GM06990 (cell line): ENCODE measurements around the gene EBPL.
A peak's percentile ranks its signal among the peaks of the same experiment; 100 is the strongest.

Experiments used
- DNase-seq: peaks from one replicate; pipeline ENCODE4 v3.0.0-alpha.2; 2011; ENCODE audit not compliant: insufficient read length; ENCODE audit errors: extremely low read depth
- H3K27me3 ChIP-seq: replicated peaks from 2 replicates; pipeline ENCODE4 v1.6.0; 2011; ENCODE audit warnings: low read length; ENCODE audit not compliant: control insufficient read depth, insufficient read depth
- H3K36me3 ChIP-seq: 2 replicates; pipeline ENCODE4 v1.5.1; 2011; ENCODE audit warnings: low read length; ENCODE audit not compliant: control insufficient read depth, insufficient read depth
- H3K4me3 ChIP-seq: replicated peaks from 2 replicates; pipeline ENCODE4 v1.5.1; 2011; ENCODE audit warnings: low read depth, mild to moderate bottlenecking, control low read depth, low read length
- CTCF ChIP-seq: IDR thresholded peaks from 2 replicates; pipeline ENCODE4 v1.5.1; 2011; ENCODE audit warnings: low read length, control low read depth, mild to moderate bottlenecking, inconsistent platforms; ENCODE audit not compliant: insufficient read depth, poor library complexity, severe bottlenecking

Gene EBPL

GRCh38 chr13:49694446-49694845 lies 3.2 kb upstream of the EBPL start:
- TF ChIP-seq CTCF, result no peak
- DNase-seq, result no peak
- no peak overlapping the region for H3K4me3 ChIP-seq
- H3K27me3 ChIP-seq, result no peaks in the 10 kb centered on the region
- H3K36me3 ChIP-seq, result no peaks in the 10 kb centered on the region; the same call in 1 of the 2 replicates

- Histone ChIP-seq H3K4me3 (no peak overlapping the region), H3K27me3 (no peaks in the 10 kb centered on the region), H3K36me3 (no peaks in the 10 kb centered on the region; the same call in 1 of the 2 replicates)
- no peak for DNase-seq
- no peak for TF ChIP-seq CTCF
These were observed 2.6 kb upstream of the EBPL start for GRCh38 chr13:49693877-49694276.

- H3K27me3 ChIP-seq, result no peaks in the 10 kb centered on the region
- H3K4me3 ChIP-seq, result no peak overlapping the region
- TF ChIP-seq CTCF, result no peak
- no peak for DNase-seq
- H3K36me3 ChIP-seq, result no peaks in the 10 kb centered on the region
These were observed 2.0 kb upstream of the EBPL start for GRCh38 chr13:49693191-49693733.

DNA sequence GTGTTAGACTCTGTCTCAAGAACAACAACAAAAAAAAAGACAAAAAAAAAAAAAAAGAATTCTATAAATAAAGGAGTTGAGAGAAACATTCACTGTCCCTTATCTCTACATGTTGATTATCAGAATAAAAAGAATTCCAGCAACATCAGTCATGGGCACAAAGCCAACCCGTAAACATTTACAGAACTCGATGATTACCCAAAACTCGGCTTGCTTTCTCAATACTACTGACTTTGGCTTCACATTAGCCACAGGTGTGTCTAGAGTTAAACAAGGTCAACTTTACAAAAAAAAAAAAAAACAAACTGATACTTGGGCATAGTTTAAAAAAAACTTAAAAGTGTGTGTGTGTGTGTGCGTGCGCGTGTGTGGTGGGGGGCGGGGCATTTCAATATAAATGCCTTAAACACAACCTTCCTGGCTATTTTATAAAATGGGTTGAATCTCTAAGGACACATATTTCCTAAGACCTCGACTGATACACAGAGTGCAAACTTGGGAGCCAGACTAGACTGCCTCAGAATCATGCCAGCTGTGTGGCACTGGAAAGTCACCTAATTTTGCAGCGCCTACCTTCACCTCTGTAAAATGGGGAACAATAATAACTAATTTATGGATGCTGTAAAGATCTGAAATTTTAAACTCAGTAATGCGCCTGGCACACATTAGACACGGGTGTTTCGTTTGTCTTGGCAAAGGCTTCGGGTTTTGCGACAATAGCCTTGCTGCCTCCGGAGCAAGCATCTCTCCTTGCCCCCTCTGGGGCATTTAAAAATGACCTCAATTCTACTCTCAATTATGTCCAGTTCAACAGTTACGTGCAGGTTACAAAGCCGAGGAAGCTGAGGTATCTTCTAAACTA lies 922 bp downstream of the EBPL start:
- Histone ChIP-seq H3K36me3 (peaks cover 1% of the 10 kb centered on the region), H3K27me3 (no peaks in the 10 kb centered on the region), H3K4me3 (peak overlapping the region; percentile 65)
- TF ChIP-seq CTCF, result no peak
- DNase-seq, result no peak

GRCh38 chr13:49683489-49683888 lies 7.8 kb downstream of the EBPL start:
- peaks cover 1% of the 10 kb centered on the region for H3K36me3 ChIP-seq
- H3K4me3 ChIP-seq, result no peak overlapping the region
- DNase-seq, result no peak
- H3K27me3 ChIP-seq, result no peaks in the 10 kb centered on the region
- no peak for TF ChIP-seq CTCF
